Fibroblast of lung (primary cell): ENCODE results near the gene MYH2. TPM values are rescaled to one million over a fixed set of nuclear protein-coding genes. Genes with fewer than 3 reads are reported as not detected.

Source experiments
- DNase-seq, 2 donors: peaks; one replicate each; pipeline versions ENCODE4 v3.0.0 to v3.0.0-alpha.2; 2010; ENCODE audit warnings: low read depth in 2 of 2
- H2AFZ ChIP-seq: 2 replicates; pipeline ENCODE4 v1.5.1; 2012; ENCODE audit warnings: low read length, control low read depth, inconsistent platforms
- H3K27ac ChIP-seq: 2 replicates; pipeline ENCODE4 v1.5.1; 2011; ENCODE audit warnings: low read length, control low read depth; ENCODE audit not compliant: insufficient read depth
- H3K27me3 ChIP-seq: 2 replicates; pipeline ENCODE4 v1.5.1; 2011; ENCODE audit warnings: mild to moderate bottlenecking, low read length; ENCODE audit not compliant: control insufficient read depth, insufficient read depth
- H3K36me3 ChIP-seq: 2 replicates; pipeline ENCODE4 v1.5.1; 2011; ENCODE audit warnings: low read length; ENCODE audit not compliant: control insufficient read depth, insufficient read depth
- H3K4me1 ChIP-seq: 2 replicates; pipeline ENCODE4 v1.5.1; 2011; ENCODE audit warnings: low read length; ENCODE audit not compliant: control insufficient read depth, insufficient read depth; ENCODE audit errors: extremely low read depth
- H3K4me2 ChIP-seq: 2 replicates; pipeline ENCODE4 v1.5.1; 2011; ENCODE audit warnings: low read length, control low read depth; ENCODE audit not compliant: insufficient read depth; ENCODE audit errors: extremely low read depth
- H3K4me3 ChIP-seq, 4 experiments: fragments of 200-600 bp in 1 of 4; sonication (generic) in 1 of 4; replicated peaks in 1 of 4; 2 replicates each; pipeline ENCODE4 v1.5.1; 2011 to 2016; ENCODE audit warnings: low read length in 4 of 4, low read depth in 3 of 4, mild to moderate bottlenecking in 3 of 4, control low read depth in 2 of 4, inconsistent platforms in 1 of 4, mixed read lengths in 1 of 4; ENCODE audit not compliant: insufficient read depth in 1 of 4; ENCODE audit errors: control extremely low read depth in 1 of 4
- H3K79me2 ChIP-seq: 2 replicates; pipeline ENCODE4 v1.5.1; 2012; ENCODE audit warnings: mild to moderate bottlenecking, low read length, inconsistent platforms; ENCODE audit not compliant: control insufficient read depth, insufficient read depth
- H3K9ac ChIP-seq: 2 replicates; pipeline ENCODE4 v1.5.1; 2011; ENCODE audit warnings: mild to moderate bottlenecking, low read length, control low read depth; ENCODE audit not compliant: insufficient read depth
- H3K9me3 ChIP-seq: 2 replicates; pipeline ENCODE4 v1.5.1; 2012; ENCODE audit warnings: low read depth, low read length; ENCODE audit not compliant: control insufficient read depth, insufficient read depth
- H4K20me1 ChIP-seq: 2 replicates; pipeline ENCODE4 v1.5.1; 2011; ENCODE audit warnings: low read length; ENCODE audit not compliant: control insufficient read depth, insufficient read depth; ENCODE audit errors: extremely low read depth
- CTCF ChIP-seq, 2 donors: IDR thresholded peaks in 1 of 2; conservative IDR thresholded peaks in 1 of 2; 1 replicate in 1 of 2; 2 replicates in 1 of 2; pipeline ENCODE4 v1.5.1; 2011 to 2012; ENCODE audit warnings: low read length in 2 of 2, control low read depth in 1 of 2, inconsistent platforms in 1 of 2, low read depth in 1 of 2, mild to moderate bottlenecking in 1 of 2
- EZH2 ChIP-seq: IDR thresholded peaks from 2 replicates; pipeline ENCODE4 v1.5.1; 2012; ENCODE audit warnings: low read length, control low read depth, mild to moderate bottlenecking; ENCODE audit errors: missing control alignments
- polyA plus RNA-seq, 2 donors: library from polyadenylated mRNA; depleted of rRNA in 1 of 2; stranded (reverse) in 1 of 2; unstranded in 1 of 2; fragments of >200 nt; gene quantifications; 2 replicates each; pipeline ENCODE4 v1.2.1, GENCODE V29; 2011 to 2012; ENCODE audit warnings: missing spikeins in 1 of 2
- total RNA-seq: library from RNA; depleted of rRNA; stranded (reverse); fragments of >200 nt; gene quantifications from 2 replicates; pipeline ENCODE4 v1.2.1, GENCODE V29; 2014

The MYH2 gene
- total and polyA plus RNA-seq, 2 donors (not counting 1 experiment from before 2014, with no cell fraction given) = not detected

- no peak overlapping the region for H3K4me3 ChIP-seq
- H3K79me2 ChIP-seq = no peaks in the 10 kb centered on the region
- H3K4me2 ChIP-seq = no peak overlapping the region
- H2AFZ ChIP-seq = no peak overlapping the region
- no peaks in the 10 kb centered on the region for H4K20me1 ChIP-seq
- H3K9ac ChIP-seq = no peak overlapping the region
- no peaks in the 10 kb centered on the region for H3K27me3 ChIP-seq
- TF ChIP-seq EZH2 (no peak), CTCF (conservative IDR thresholded peaks at IDR 0.05 in 1 of 2, IDR thresholded peaks at IDR 0.05 in 1 of 2; ENCODE audit: low read depth in 1 of 2, low read length in 2 of 2) (no peak)
- H3K4me1 ChIP-seq = no peaks in the 10 kb centered on the region
- H3K27ac ChIP-seq = no peak overlapping the region
- no peaks in the 10 kb centered on the region for H3K9me3 ChIP-seq
- no peaks in the 10 kb centered on the region for H3K36me3 ChIP-seq
- no peak for DNase-seq
Measured at GRCh38 chr17:10499950-10500349, 49.5 kb downstream of the MYH2 start.

- Histone ChIP-seq H4K20me1 (no peaks in the 10 kb centered on the region), H3K9ac (no peak overlapping the region), H3K27ac (no peak overlapping the region), H3K4me3 (no peak overlapping the region), H3K4me1 (no peaks in the 10 kb centered on the region), H3K9me3 (no peaks in the 10 kb centered on the region), H3K27me3 (no peaks in the 10 kb centered on the region), H3K79me2 (no peaks in the 10 kb centered on the region), H3K4me2 (no peak overlapping the region), H3K36me3 (no peaks in the 10 kb centered on the region), H2AFZ (no peak overlapping the region)
- no peak for DNase-seq
- no peak for TF ChIP-seq CTCF (conservative IDR thresholded peaks at IDR 0.05 in 1 of 2, IDR thresholded peaks at IDR 0.05 in 1 of 2; ENCODE audit: low read depth in 1 of 2, low read length in 2 of 2)
- no peak for TF ChIP-seq EZH2
Measured at GRCh38 chr17:10492004-10492403, 57.5 kb downstream of the MYH2 start.

- TF ChIP-seq CTCF (conservative IDR thresholded peaks at IDR 0.05 in 1 of 2, IDR thresholded peaks at IDR 0.05 in 1 of 2; ENCODE audit: low read depth in 1 of 2, low read length in 2 of 2) (no peak), EZH2 (no peak)
- H2AFZ ChIP-seq = no peak overlapping the region
- H3K27ac ChIP-seq = no peak overlapping the region
Measured at GRCh38 chr17:10482252-10482651, 67.2 kb downstream of the MYH2 start.

More at GRCh38 chr17:10482252-10482651, 67.2 kb downstream of the MYH2 start:
- H4K20me1 ChIP-seq = no peaks in the 10 kb centered on the region
- H3K9ac ChIP-seq = no peak overlapping the region
- no peaks in the 10 kb centered on the region for H3K36me3 ChIP-seq
- H3K27me3 ChIP-seq = no peaks in the 10 kb centered on the region
- no peaks in the 10 kb centered on the region for H3K4me1 ChIP-seq
- no peaks in the 10 kb centered on the region for H3K79me2 ChIP-seq
- H3K4me3 ChIP-seq = no peak overlapping the region
- H3K4me2 ChIP-seq = no peak overlapping the region
- H3K9me3 ChIP-seq = no peaks in the 10 kb centered on the region
- DNase-seq = no peak
